HTERT RPE-1 (cell line): ENCODE results near the gene ERC1.
"Not testable (repeated sequence)": the region's sequence is repeated elsewhere in the genome, so short reads cannot be mapped to it uniquely, and the experiment has no call there.

Experiments
- in situ Hi-C: fragments of 300-500 bp; cut with MboI; formaldehyde crosslinking; loops from 4 replicates; pipeline ENCODE4 v1.14.3; 2020; ENCODE audit warnings: low sequenced_read_pairs

Gene ERC1

GRCh38 chr12:1344245-1344644 is 353.2 kb downstream of the ERC1 start:
- in situ Hi-C loops: no loop called here

DNA sequence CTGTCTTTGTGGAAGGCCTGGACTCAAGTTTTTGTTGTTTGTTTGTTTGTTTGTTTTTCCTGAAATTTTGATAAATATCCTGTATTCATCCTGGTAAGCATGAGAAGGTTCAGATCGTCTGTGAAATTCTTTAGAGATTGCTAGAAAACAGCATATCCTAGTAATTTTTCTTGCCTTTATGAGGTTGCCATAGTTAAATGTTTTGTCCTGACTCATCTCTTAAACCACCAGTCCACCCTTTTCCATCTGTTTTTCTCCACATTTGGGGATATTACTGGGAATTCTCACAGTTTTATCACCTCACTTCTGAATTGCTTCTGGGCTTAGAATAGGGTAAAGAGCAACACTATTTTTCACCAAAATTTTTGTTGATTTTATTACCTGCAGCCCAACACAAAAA is 355.1 kb downstream of the ERC1 start:
- in situ Hi-C loops: no loop called here

DNA sequence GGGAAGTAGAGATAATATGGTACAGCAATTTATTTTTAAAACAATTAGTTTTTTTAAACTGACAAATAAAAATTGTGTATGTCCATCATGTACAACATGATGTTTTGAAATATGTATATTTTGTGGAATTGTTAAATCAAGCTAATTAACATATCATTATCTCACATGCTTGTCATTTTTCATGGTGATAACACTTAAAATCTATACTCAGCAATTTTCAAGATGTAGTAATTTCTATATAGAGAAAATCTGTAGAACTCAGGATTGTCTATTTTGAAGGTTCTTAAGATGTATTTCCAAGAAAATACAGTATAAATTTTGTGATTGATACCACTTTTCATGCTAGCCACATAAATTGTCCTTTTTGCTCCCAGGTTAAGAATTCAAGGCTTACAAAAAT is 356.3 kb downstream of the ERC1 start:
- in situ Hi-C loops: no loop called here

DNA sequence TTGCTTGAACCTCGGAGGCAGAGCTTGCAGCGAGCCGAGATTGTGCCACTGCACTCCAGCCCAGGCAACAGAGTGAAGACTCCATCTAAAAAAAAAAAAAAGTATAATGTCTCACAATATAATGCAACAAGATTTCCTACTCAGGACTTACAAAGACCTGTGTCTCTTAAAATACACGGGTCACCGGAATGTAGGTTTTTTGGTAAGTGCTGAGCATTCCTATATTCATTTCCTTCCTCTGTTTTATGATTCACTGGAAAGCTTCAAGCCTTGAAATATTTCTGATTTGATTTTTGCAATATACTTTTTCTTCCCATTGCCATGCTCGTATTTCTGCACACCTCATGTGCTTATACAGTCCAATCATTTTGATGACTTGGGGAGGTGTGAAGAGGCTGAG is 357.6 kb downstream of the ERC1 start:
- in situ Hi-C loops: no loop called here

GRCh38 chr12:1350055-1350933 is 359.3 kb downstream of the ERC1 start:
- in situ Hi-C loops: no loop called here

DNA sequence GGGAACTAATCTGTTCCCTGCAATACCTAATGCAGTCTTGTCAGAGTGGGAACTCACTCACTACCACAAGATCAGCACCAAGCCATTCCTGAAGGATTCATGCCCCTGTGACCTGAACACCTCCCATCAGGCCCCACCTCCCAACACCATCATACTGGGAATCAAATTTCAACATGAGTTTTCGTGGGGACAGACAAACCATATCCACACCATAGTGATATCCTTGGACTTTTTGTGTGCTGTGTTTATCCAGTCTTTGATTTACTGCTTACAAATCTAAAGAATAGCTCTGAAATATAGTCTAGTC is 359.9 kb downstream of the ERC1 start:
- in situ Hi-C loops: no loop called here

- in situ Hi-C loops: no loop called here
These were observed 360.9 kb downstream of the ERC1 start for GRCh38 chr12:1351926-1352325.

DNA sequence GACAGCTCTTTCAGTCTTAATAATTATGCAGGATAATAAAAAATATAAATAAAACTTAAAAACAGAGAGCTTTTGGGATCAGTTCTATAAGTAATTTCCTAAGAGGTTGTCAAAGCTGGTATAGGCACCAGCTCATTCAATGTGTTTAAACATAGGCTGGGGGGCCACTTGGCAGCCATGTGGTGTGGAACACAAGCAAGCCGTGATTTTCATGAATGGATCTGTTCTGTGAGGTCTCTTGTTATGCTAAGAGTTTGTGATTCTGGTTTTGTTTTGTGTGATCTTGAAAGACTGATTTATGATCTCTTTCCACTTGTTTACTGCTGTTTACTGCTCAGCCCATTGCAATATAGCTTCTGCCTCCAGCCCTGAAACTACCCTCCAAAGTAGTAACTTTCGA is 362.4 kb downstream of the ERC1 start:
- in situ Hi-C loops: no loop called here

- in situ Hi-C loops: no loop called here
These were observed 364.4 kb downstream of the ERC1 start for GRCh38 chr12:1355396-1355795.

- in situ Hi-C loops: not testable (repeated sequence)
These were observed 364.8 kb downstream of the ERC1 start for GRCh38 chr12:1355871-1356270.

DNA sequence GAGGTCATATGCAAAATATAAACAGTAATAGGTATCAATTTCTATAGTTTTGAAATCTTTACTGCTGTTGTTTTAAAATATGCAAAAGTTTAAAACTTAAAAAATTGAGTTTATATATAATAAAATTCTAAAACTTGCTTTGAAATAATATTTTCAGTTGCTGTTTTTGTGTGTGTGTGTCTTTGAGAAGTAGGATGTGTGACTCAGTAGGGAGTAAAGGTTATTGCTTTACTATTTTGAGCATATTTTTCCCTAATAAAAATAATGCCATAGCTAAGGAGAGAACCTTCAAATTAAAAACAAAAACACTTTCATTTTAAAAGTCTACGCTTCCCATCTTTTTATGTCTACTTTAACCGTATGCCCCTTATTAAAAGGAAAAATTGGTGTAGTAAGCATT is 365.3 kb downstream of the ERC1 start:
- in situ Hi-C loops: no loop called here

- in situ Hi-C loops: no loop called here
These were observed 366.1 kb downstream of the ERC1 start for GRCh38 chr12:1357171-1357570.

GRCh38 chr12:1357711-1358110 is 366.7 kb downstream of the ERC1 start:
- in situ Hi-C loops: no loop called here

DNA sequence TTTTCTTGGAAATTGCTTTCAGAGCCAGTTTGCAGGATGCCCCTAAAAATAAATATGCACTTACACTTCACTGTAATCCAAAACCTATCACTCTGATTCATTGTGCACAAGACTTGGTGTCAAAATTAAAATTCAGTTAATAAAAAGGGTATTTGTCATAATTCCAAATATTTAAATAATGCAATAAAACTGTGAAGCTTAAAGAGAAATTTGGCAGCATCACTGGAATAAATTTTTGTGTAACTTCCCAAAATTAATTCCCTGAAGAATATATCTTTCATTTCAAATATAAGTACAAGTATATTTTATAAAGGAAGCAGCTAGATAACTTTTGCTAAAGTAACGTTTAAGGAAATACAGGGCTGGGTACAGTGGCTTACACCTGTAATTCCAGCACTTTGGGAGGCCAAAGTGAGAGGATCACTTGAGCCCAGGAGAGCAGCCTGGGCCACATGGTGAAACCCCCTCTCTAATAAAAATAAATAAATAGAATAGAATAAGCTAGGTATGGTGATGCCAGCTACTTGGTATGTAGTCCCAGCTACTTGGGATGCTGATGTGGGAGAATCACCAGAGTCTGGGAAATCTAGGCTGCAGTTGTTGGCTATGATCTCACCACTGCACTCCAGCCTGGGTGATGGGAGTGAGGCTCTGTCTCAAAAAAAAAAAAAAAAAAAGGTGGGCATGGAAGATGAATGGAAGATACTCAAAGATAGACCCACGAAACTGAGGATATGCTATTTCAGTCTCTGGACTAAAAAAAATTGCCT is 369.6 kb downstream of the ERC1 start:
- in situ Hi-C loops: no loop called here

- in situ Hi-C loops: no loop called here
These were observed 371.2 kb downstream of the ERC1 start for GRCh38 chr12:1362143-1362662.

- in situ Hi-C loops: no loop called here
These were observed 374.7 kb downstream of the ERC1 start for GRCh38 chr12:1365703-1366102.

GRCh38 chr12:1367331-1368291 is 376.6 kb downstream of the ERC1 start:
- in situ Hi-C loops: no loop called here

- in situ Hi-C loops: no loop called here
These were observed 378.4 kb downstream of the ERC1 start for GRCh38 chr12:1369460-1369859.

DNA sequence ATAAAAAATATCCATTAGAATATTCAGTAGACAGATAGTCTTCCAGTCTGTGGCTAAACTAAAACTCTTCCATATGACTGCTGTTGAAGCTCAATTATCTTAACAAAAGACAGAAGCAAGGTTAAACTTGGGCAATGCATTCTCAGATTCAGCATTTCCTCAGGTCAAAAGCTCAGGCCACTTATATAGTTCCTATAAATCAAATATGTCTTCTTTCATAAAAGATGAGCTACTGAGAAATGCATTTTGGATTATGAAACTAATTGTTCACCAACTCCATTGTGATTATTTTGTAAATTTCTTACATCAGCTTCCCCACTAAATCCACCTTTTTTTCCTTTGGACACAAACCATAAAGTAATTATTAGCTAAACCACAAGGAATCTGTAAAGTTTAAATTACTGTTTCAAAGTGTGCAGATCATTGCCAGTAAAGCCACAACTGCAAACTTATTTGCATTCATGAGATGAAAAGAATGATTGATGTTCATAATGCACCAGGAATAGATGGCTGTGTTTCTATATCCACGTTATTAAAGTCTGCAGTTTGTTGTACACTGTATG is 379.0 kb downstream of the ERC1 start:
- in situ Hi-C loops: no loop called here

- in situ Hi-C loops: no loop called here
These were observed 383.1 kb downstream of the ERC1 start for GRCh38 chr12:1373901-1374735.
